H9 (cell line): ENCODE measurements around the gene DHX58. TPM values are rescaled to one million over a fixed set of nuclear protein-coding genes. Genes with fewer than 3 reads are reported as not detected.

ENCODE experiments used
- DNase-seq: peaks from one replicate; pipeline ENCODE4 v3.0.0-alpha.2; 2017
- H2AFZ ChIP-seq: one replicate; pipeline ENCODE4 v1.6.1; 2013; ENCODE audit warnings: mild to moderate bottlenecking, low read length, control low read depth, moderate library complexity
- H2AK5ac ChIP-seq: 2 replicates; pipeline ENCODE4 v1.6.1; 2013; ENCODE audit warnings: low read length, control low read depth, mixed read lengths; ENCODE audit not compliant: insufficient read length
- H2BK120ac ChIP-seq: one replicate; pipeline ENCODE4 v1.6.1; 2013; ENCODE audit warnings: low read depth, mild to moderate bottlenecking, low read length, control low read depth, inconsistent platforms; ENCODE audit not compliant: poor library complexity, severe bottlenecking
- H2BK12ac ChIP-seq: 2 replicates; pipeline ENCODE4 v1.6.1; 2013; ENCODE audit warnings: low read length, control low read depth, mixed read lengths, low read depth; ENCODE audit not compliant: insufficient read length
- H2BK15ac ChIP-seq: 2 replicates; pipeline ENCODE4 v1.6.1; 2013; ENCODE audit warnings: low read depth, low read length, control low read depth
- H2BK20ac ChIP-seq: one replicate; pipeline ENCODE4 v1.6.1; 2013; ENCODE audit warnings: low read depth, mild to moderate bottlenecking, low read length, control low read depth, inconsistent platforms; ENCODE audit not compliant: poor library complexity, severe bottlenecking
- H2BK5ac ChIP-seq: 2 replicates; pipeline ENCODE4 v1.6.1; 2013; ENCODE audit warnings: low read length, control low read depth, mixed read lengths; ENCODE audit not compliant: insufficient read length
- H3K14ac ChIP-seq: 2 replicates; pipeline ENCODE4 v1.6.1; 2013; ENCODE audit warnings: low read length, control low read depth; ENCODE audit not compliant: insufficient read depth
- H3K18ac ChIP-seq: 2 replicates; pipeline ENCODE4 v1.6.1; 2013; ENCODE audit warnings: low read depth, mild to moderate bottlenecking, mixed read lengths, low read length, control low read depth; ENCODE audit not compliant: insufficient read length
- H3K23ac ChIP-seq: 2 replicates; pipeline ENCODE4 v1.6.1; 2013; ENCODE audit warnings: low read length, control low read depth, mixed read lengths, low read depth; ENCODE audit not compliant: insufficient read length
- H3K23me2 ChIP-seq: 2 replicates; pipeline ENCODE4 v1.6.1; 2013; ENCODE audit warnings: low read depth, mild to moderate bottlenecking, mixed read lengths, low read length, control low read depth; ENCODE audit not compliant: insufficient read length, poor library complexity, severe bottlenecking
- H3K27ac ChIP-seq: 2 replicates; pipeline ENCODE4 v1.5.1; 2013; ENCODE audit warnings: low read length, control low read depth, mixed read lengths, low read depth; ENCODE audit not compliant: insufficient read length
- H3K27me3 ChIP-seq: 2 replicates; pipeline ENCODE4 v1.6.1; 2013; ENCODE audit warnings: low read length, control low read depth, inconsistent platforms; ENCODE audit not compliant: insufficient read depth
- H3K4ac ChIP-seq: 2 replicates; pipeline ENCODE4 v1.6.1; 2013; ENCODE audit warnings: low read depth, mild to moderate bottlenecking, control low read depth, inconsistent platforms, low read length, moderate library complexity
- H3K4me1 ChIP-seq: 2 replicates; pipeline ENCODE4 v1.6.1; 2013; ENCODE audit warnings: low read length, control low read depth, inconsistent platforms; ENCODE audit not compliant: insufficient read depth
- H3K4me2 ChIP-seq: 2 replicates; pipeline ENCODE4 v1.6.1; 2013; ENCODE audit warnings: low read length, control low read depth, mixed read lengths; ENCODE audit not compliant: insufficient read length, insufficient read depth
- H3K56ac ChIP-seq: 2 replicates; pipeline ENCODE4 v1.6.1; 2013; ENCODE audit warnings: low read depth, mild to moderate bottlenecking, mixed read lengths, low read length, control low read depth; ENCODE audit not compliant: insufficient read length
- H3K79me1 ChIP-seq: 2 replicates; pipeline ENCODE4 v1.6.1; 2013; ENCODE audit warnings: low read depth, mild to moderate bottlenecking, moderate library complexity, low read length, control low read depth, inconsistent platforms; ENCODE audit not compliant: insufficient read depth, poor library complexity, severe bottlenecking
- H3K79me2 ChIP-seq: 2 replicates; pipeline ENCODE4 v1.6.1; 2013; ENCODE audit warnings: low read length, control low read depth, inconsistent platforms; ENCODE audit not compliant: insufficient read depth
- H3K9ac ChIP-seq: 2 replicates; pipeline ENCODE4 v1.6.1; 2013; ENCODE audit warnings: low read length, control low read depth, mixed read lengths; ENCODE audit not compliant: insufficient read length; ENCODE audit errors: extremely low read depth
- H3K9me3 ChIP-seq: one replicate; pipeline ENCODE4 v1.6.1; 2013; ENCODE audit warnings: low read depth, low read length, inconsistent platforms; ENCODE audit not compliant: control insufficient read depth
- H3T11ph ChIP-seq: one replicate; pipeline ENCODE4 v1.6.1; 2013; ENCODE audit warnings: mild to moderate bottlenecking, low read length, control low read depth, inconsistent platforms
- H4K20me1 ChIP-seq: one replicate; pipeline ENCODE4 v1.6.1; 2013; ENCODE audit not compliant: control insufficient read depth, insufficient read length, insufficient read depth
- H4K5ac ChIP-seq: 2 replicates; pipeline ENCODE4 v1.6.1; 2013; ENCODE audit warnings: low read depth, mild to moderate bottlenecking, mixed read lengths, low read length, control low read depth; ENCODE audit not compliant: insufficient read length
- H4K8ac ChIP-seq: replicated peaks from 2 replicates; pipeline ENCODE4 v1.6.1; 2013; ENCODE audit warnings: low read length, control low read depth, mixed read lengths, low read depth; ENCODE audit not compliant: insufficient read length
- H4K91ac ChIP-seq: 2 replicates; pipeline ENCODE4 v1.6.1; 2013; ENCODE audit warnings: low read depth, mild to moderate bottlenecking, moderate library complexity, mixed read lengths, low read length, control low read depth; ENCODE audit not compliant: insufficient read length
- H3K27ac Mint-ChIP-seq, 3 experiments: 2 replicates in 2 of 3; 3 replicates in 1 of 3; pipeline ENCODE4 v1.8.0; 2020 to 2021; ENCODE audit warnings: mixed read lengths in 3 of 3, mild to moderate bottlenecking in 1 of 3, moderate library complexity in 1 of 3
- H3K27me3 Mint-ChIP-seq: 2 replicates; pipeline ENCODE4 v1.8.0; 2021; ENCODE audit warnings: low read depth, mild to moderate bottlenecking, moderate library complexity, mixed read lengths
- H3K36me3 Mint-ChIP-seq, 3 experiments: 2 replicates in 2 of 3; 3 replicates in 1 of 3; pipeline ENCODE4 v1.8.0; 2020 to 2021; ENCODE audit warnings: low read depth in 3 of 3, mixed read lengths in 3 of 3; ENCODE audit not compliant: insufficient read depth in 1 of 3
- H3K4me1 Mint-ChIP-seq, 2 experiments: 2 replicates each; pipeline ENCODE4 v1.8.0; 2020; ENCODE audit warnings: mixed read lengths in 2 of 2
- H3K4me3 Mint-ChIP-seq, 2 experiments: 2 replicates in 1 of 2; 3 replicates in 1 of 2; pipeline ENCODE4 v1.8.0; 2020 to 2021; ENCODE audit warnings: mild to moderate bottlenecking in 2 of 2, mixed read lengths in 2 of 2, moderate library complexity in 1 of 2
- H3K9me3 Mint-ChIP-seq, 2 experiments: 2 replicates in 1 of 2; 3 replicates in 1 of 2; pipeline ENCODE4 v1.8.0; 2020; ENCODE audit warnings: mild to moderate bottlenecking in 2 of 2, mixed read lengths in 2 of 2, moderate library complexity in 1 of 2
- WGBS: extraction: QIAGEN DNeasy Blood & Tissue Kit; methylation state at CpG from one replicate; pipeline ENCODE4 v1.1.7; 2013; ENCODE audit warnings: missing lambda C conversion rate, low lambda C conversion rate, mixed read lengths; ENCODE audit not compliant: insufficient read length; ENCODE audit errors: extremely low coverage; 5-methylcytosine and 5-hydroxymethylcytosine counted together
- total RNA-seq: library from RNA; stranded (reverse); gene quantifications from 2 replicates; pipeline ENCODE4 v1.2.1, GENCODE V29; 2021
- TF ChIP-seq, protein P1 (sequence below): fragments of 200-600 bp; sonication (generic); conservative IDR thresholded peaks from 3 replicates; pipeline ENCODE4 v1.8.0; 2021; ENCODE audit warnings: antibody characterized with exemption, mild to moderate bottlenecking

DHX58 gene
- total RNA-seq, 1 experiment from 2014 or later = 3.9 TPM

DNA sequence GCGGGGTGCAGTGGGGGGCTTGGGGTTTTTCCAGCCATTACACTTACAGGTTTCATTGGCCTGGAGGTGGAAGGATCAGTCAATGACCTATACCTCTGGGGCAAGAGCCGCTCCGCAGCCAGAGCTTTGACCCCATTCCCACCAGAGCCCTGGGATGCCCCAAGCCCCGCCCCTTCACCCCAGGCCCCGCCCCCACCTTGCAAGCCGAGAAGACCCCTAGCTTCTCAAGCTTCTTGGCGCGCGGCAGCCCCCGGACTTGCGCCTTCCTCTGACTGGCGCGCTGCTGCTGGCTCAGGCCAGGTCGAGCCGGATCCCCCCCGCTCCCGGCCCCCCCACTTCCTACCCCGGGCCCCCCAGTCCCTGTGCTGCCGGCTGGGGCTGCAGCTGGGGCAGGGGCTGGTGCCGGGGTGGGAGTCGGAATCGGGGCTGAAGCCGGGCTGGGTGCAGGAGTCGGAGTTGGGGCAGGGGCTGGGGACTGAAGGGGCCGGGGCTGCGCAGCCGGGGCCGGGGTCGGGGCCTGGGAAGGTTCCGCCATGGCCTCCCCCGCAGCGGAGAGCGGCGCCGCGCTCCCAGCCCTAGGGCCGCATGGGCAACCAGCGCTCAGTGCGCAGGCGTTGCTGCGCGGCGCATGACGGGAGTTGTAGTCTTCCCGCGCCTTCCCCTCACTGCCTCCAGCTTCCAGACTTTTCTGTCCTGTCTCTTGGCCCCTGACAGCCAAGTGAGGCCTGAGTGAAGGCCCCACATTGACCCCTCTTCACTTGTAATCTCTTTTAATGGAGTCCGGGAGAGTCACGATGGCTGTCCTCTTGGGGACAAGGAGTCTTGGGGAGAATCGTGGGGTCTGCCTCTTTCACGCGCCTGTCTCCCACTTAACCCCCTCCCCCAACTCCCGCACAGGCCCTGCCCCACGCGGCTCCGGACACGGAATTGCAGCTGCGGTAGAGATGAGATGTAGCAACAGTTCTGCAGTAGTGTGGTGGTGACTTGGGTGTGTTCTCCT, 8.6 kb upstream of the DHX58 start, which contains the start of gene KAT2A:
Gene KAT2A (minus strand): TSS at position 598 of the 1,000 bp plus-strand sequence. CDS start 63 bp downstream, at position 535.
- no peak within 1 kb of the TSS for H2BK15ac ChIP-seq
- no peak within 1 kb of the TSS for H2BK12ac ChIP-seq
- no peaks in the 10 kb centered on the region for H3K27me3 ChIP-seq
- TF ChIP-seq, protein P1, sequence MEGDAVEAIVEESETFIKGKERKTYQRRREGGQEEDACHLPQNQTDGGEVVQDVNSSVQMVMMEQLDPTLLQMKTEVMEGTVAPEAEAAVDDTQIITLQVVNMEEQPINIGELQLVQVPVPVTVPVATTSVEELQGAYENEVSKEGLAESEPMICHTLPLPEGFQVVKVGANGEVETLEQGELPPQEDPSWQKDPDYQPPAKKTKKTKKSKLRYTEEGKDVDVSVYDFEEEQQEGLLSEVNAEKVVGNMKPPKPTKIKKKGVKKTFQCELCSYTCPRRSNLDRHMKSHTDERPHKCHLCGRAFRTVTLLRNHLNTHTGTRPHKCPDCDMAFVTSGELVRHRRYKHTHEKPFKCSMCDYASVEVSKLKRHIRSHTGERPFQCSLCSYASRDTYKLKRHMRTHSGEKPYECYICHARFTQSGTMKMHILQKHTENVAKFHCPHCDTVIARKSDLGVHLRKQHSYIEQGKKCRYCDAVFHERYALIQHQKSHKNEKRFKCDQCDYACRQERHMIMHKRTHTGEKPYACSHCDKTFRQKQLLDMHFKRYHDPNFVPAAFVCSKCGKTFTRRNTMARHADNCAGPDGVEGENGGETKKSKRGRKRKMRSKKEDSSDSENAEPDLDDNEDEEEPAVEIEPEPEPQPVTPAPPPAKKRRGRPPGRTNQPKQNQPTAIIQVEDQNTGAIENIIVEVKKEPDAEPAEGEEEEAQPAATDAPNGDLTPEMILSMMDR = no peak
- H2BK120ac ChIP-seq = no peak within 1 kb of the TSS
- no peak within 1 kb of the TSS for H4K8ac ChIP-seq
- H3K23ac ChIP-seq = no peak within 1 kb of the TSS
- H3K79me2 ChIP-seq = no peaks in the 10 kb centered on the region
- no peak within 1 kb of the TSS for H3K27ac ChIP-seq
- no peak within 1 kb of the TSS for H4K91ac ChIP-seq
- H2BK5ac ChIP-seq = no peak within 1 kb of the TSS
- H3K4me1 ChIP-seq = no peaks in the 10 kb centered on the region
- peak within 1 kb of the TSS; percentile 60 to 80 for H3K4me3 Mint-ChIP-seq
- no peaks in the 10 kb centered on the region for H3K27me3 Mint-ChIP-seq
- H4K5ac ChIP-seq = no peak within 1 kb of the TSS
- DNase-seq = peak; percentile 93
- H3K9me3 ChIP-seq = no peaks in the 10 kb centered on the region
- H3K9ac ChIP-seq = no peak within 1 kb of the TSS
- no peak within 1 kb of the TSS for H2AK5ac ChIP-seq
- no CpG with 5 or more reads among the region's 57 CpGs for WGBS
- no peak within 1 kb of the TSS for H2BK20ac ChIP-seq
- H4K20me1 ChIP-seq = no peaks in the 10 kb centered on the region
- H3K4me1 Mint-ChIP-seq = peaks cover 22 to 32% of the 10 kb centered on the region in 2 experiments
- no peaks in the 10 kb centered on the region for H3K79me1 ChIP-seq
- peak within 1 kb of the TSS; percentile 47 to 88 (median 48); a peak in 4 of 7 replicates for H3K27ac Mint-ChIP-seq
- no peak within 1 kb of the TSS for H3K56ac ChIP-seq
- H3K18ac ChIP-seq = no peak within 1 kb of the TSS
- H3K9me3 Mint-ChIP-seq = no peaks in the 10 kb centered on the region
- H3T11ph ChIP-seq = no peak within 1 kb of the TSS
- H3K4ac ChIP-seq = no peak within 1 kb of the TSS
- H3K4me2 ChIP-seq = peak within 1 kb of the TSS; percentile 41
- peaks cover 9 to 49% (median 44%) of the 10 kb centered on the region in 3 experiments; a peak in 6 of 7 replicates for H3K36me3 Mint-ChIP-seq
- no peaks in the 10 kb centered on the region for H3K23me2 ChIP-seq
- no peak within 1 kb of the TSS for H3K14ac ChIP-seq
- H2AFZ ChIP-seq = no peak within 1 kb of the TSS
